GM12878 (cell line): Measurements from ENCODE around the gene ATP4A. TPM values are rescaled to one million over a fixed set of nuclear protein-coding genes. Genes with fewer than 3 reads are reported as not detected.

ENCODE experiments used
- ATAC-seq: fragments of 200-7000 bp; cut with Tn5 transposase; 3 replicates; pipeline ENCODE4 v1.9.1; 2020; ENCODE audit warnings: mild to moderate bottlenecking, moderate library complexity
- BruUV-seq: library from RNA; stranded (reverse); fragments of 400-500 nt; replicated peaks from 2 replicates; lab custom pipeline; 2021; lab: Mats Ljungman, UMichigan
- CTCF ChIA-PET: fragments of 300-600 bp; sonication (Branson Sonifier 250); formaldehyde crosslinking; extraction: SDS; loops from one replicate; lab custom pipeline; 2021; ENCODE audit warnings: inconsistent platforms; lab: Yijun Ruan, JAX
- POLR2A ChIA-PET: fragments of 350-600 bp; formaldehyde crosslinking; extraction: SDS; loops from one replicate; lab custom pipeline; 2021; ENCODE audit warnings: inconsistent platforms; lab: Charles Lee
- RAD21 ChIA-PET: fragments of 300-600 bp; sonication (Branson Sonifier 250); formaldehyde crosslinking; loops from one replicate; lab custom pipeline; 2023; ENCODE audit warnings: antibody characterized with exemption; ENCODE audit not compliant: unreplicated experiment; lab: Charles Lee
- SMC1A ChIA-PET: fragments of 300-600 bp; sonication (Branson Sonifier 250); formaldehyde crosslinking; loops from one replicate; lab custom pipeline; 2023; ENCODE audit not compliant: unreplicated experiment, uncharacterized antibody; lab: Charles Lee
- DNase-seq: peaks from one replicate; pipeline ENCODE4 v3.0.0-alpha.2; 2011; ENCODE audit warnings: low read depth, low spot score
- FAIRE-seq: peaks from 3 replicates; lab custom pipeline; 2011; peaks lifted over from hg19 to GRCh38; lab: Jason Lieb, UNC
- H2AFZ ChIP-seq: 2 replicates; pipeline ENCODE4 v1.6.0; 2011; ENCODE audit warnings: low read depth, low read length, control low read depth; ENCODE audit not compliant: control insufficient read depth
- H3K27ac ChIP-seq: 2 replicates; pipeline ENCODE4 v1.5.1; 2011; ENCODE audit warnings: control low read depth; ENCODE audit not compliant: control insufficient read depth, insufficient read depth
- H3K27me3 ChIP-seq, 2 experiments: replicated peaks in 1 of 2; 2 replicates each; pipeline versions ENCODE4 v1.6.0 to v1.6.1; 2011; ENCODE audit warnings: low read length in 1 of 2; ENCODE audit not compliant: control insufficient read depth in 2 of 2, insufficient read depth in 2 of 2
- H3K36me3 ChIP-seq, 2 experiments: 2 replicates each; pipeline ENCODE4 v1.5.1; 2011; ENCODE audit warnings: low read length in 1 of 2; ENCODE audit not compliant: control insufficient read depth in 2 of 2, insufficient read depth in 2 of 2
- H3K4me1 ChIP-seq: 2 replicates; pipeline ENCODE4 v1.6.1; 2011; ENCODE audit warnings: mild to moderate bottlenecking, low read length, moderate library complexity, mixed read lengths; ENCODE audit not compliant: control insufficient read depth, insufficient read depth
- H3K4me2 ChIP-seq: 2 replicates; pipeline ENCODE4 v1.6.0; 2011; ENCODE audit warnings: control low read depth; ENCODE audit not compliant: control insufficient read depth, insufficient read depth
- H3K4me3 ChIP-seq: fragments of 200-600 bp; sonication (generic); 2 replicates; pipeline ENCODE4 v1.5.1; 2016
- H3K79me2 ChIP-seq: 2 replicates; pipeline ENCODE4 v1.6.0; 2011; ENCODE audit warnings: low read length; ENCODE audit not compliant: control insufficient read depth, insufficient read depth
- H3K9ac ChIP-seq: 2 replicates; pipeline ENCODE4 v1.8.0; 2011; ENCODE audit warnings: low read length, control low read depth, mixed read lengths; ENCODE audit not compliant: control insufficient read depth, insufficient read depth
- H3K9me3 ChIP-seq: replicated peaks from 3 replicates; pipeline ENCODE4 v1.5.1; 2011; ENCODE audit warnings: mild to moderate bottlenecking, low read length; ENCODE audit not compliant: control insufficient read depth, insufficient read depth
- H4K20me1 ChIP-seq: 2 replicates; pipeline ENCODE4 v1.6.0; 2011; ENCODE audit not compliant: control insufficient read depth, insufficient read depth
- ATF7 ChIP-seq: fragments of 450-650 bp; IDR thresholded peaks from 2 replicates; pipeline ENCODE4 v1.6.1; 2016; ENCODE audit warnings: low read depth, mild to moderate bottlenecking
- BHLHE40 ChIP-seq, 2 experiments: fragments of 450-650 bp in 1 of 2; IDR thresholded peaks; 2 replicates each; pipeline ENCODE4 v1.6.1; 2011 to 2017; ENCODE audit warnings: low read depth in 2 of 2, borderline replicate concordance in 1 of 2, improper control_type of control experiment in 1 of 2, low read length in 1 of 2, mild to moderate bottlenecking in 1 of 2
- CBFB ChIP-seq: IDR thresholded peaks from 2 replicates; pipeline ENCODE4 v1.6.1; 2016; ENCODE audit warnings: antibody characterized with exemption, low read depth
- NRF1 ChIP-seq: conservative IDR thresholded peaks from 2 replicates; pipeline ENCODE4 v1.6.1; 2011; ENCODE audit warnings: mild to moderate bottlenecking, low read depth, low read length, improper control_type of control experiment
- PAX5 ChIP-seq: IDR thresholded peaks from 2 replicates; pipeline ENCODE4 v1.6.1; 2011; ENCODE audit warnings: low read depth, low read length, borderline replicate concordance
- POLR2AphosphoS5 ChIP-seq: IDR thresholded peaks from 2 replicates; pipeline ENCODE4 v1.6.1; 2011; ENCODE audit warnings: mild to moderate bottlenecking, low read length, inconsistent platforms
- RB1 ChIP-seq: fragments of 450-650 bp; formaldehyde crosslinking; IDR thresholded peaks from 2 replicates; pipeline ENCODE4 v1.6.1; 2017; ENCODE audit warnings: mild to moderate bottlenecking, borderline replicate concordance
- SMARCA5 ChIP-seq: fragments of 450-650 bp; IDR thresholded peaks from 2 replicates; pipeline ENCODE4 v1.6.1; 2017; ENCODE audit warnings: mild to moderate bottlenecking
- SMC3 ChIP-seq: IDR thresholded peaks from 2 replicates; pipeline ENCODE4 v1.6.1; 2011; ENCODE audit warnings: low read length, improper control_type of control experiment, borderline replicate concordance
- TCF7 ChIP-seq: IDR thresholded peaks from 2 replicates; pipeline ENCODE4 v1.6.1; 2014; ENCODE audit warnings: antibody characterized with exemption, borderline replicate concordance
- ZNF24 ChIP-seq: fragments of 450-650 bp; IDR thresholded peaks from 2 replicates; pipeline ENCODE4 v1.6.1; 2017; ENCODE audit warnings: antibody characterized with exemption, mild to moderate bottlenecking
- ZSCAN29 ChIP-seq: fragments of 450-650 bp; IDR thresholded peaks from 2 replicates; pipeline ENCODE4 v1.6.1; 2017; ENCODE audit warnings: mild to moderate bottlenecking, moderate library complexity
- WGBS: methylation state at CpG from one replicate; pipeline ENCODE4 v1.1.6; 2016; ENCODE audit warnings: low lambda C conversion rate; ENCODE audit not compliant: insufficient replicate concordance, insufficient coverage; ENCODE audit errors: missing lambda C conversion rate; 5-methylcytosine and 5-hydroxymethylcytosine counted together
- in situ Hi-C: fragments of 300-500 bp; cut with MboI; formaldehyde crosslinking; loops from 9 replicates; pipeline ENCODE4 v1.14.3; 2018; ENCODE audit warnings: mixed read lengths
- intact Hi-C: fragments of 100-400 bp; cut with micrococcal nuclease; formaldehyde crosslinking; loops from one replicate; pipeline ENCODE4 v1.14.2; 2022; ENCODE audit not compliant: unreplicated experiment
- polyA plus RNA-seq, 11 experiments: library from polyadenylated mRNA; depleted of rRNA in 4 of 11; unstranded in 6 of 11; stranded (reverse) in 5 of 11; fragments of >200 nt; fragmentation: Nextera tagmentation in 4 of 11; fragmentation: Illumina TruSeq in 1 of 11; extraction: Ambion mirVana in 4 of 11; extraction: Trizol in 1 of 11; gene quantifications; 1 replicate in 1 of 11; 2 replicates in 10 of 11; pipeline versions ENCODE4 v1.2.1 to v1.2.3, GENCODE V29; 2011 to 2016; ENCODE audit warnings: inconsistent platforms in 2 of 11, missing spikeins in 2 of 11, low read depth in 1 of 11
- total RNA-seq, 4 experiments: library from RNA; depleted of rRNA in 3 of 4; stranded (reverse); fragments of >200 nt in 3 of 4; fragmentation: Illumina TruSeq in 1 of 4; extraction: Trizol in 1 of 4; gene quantifications; 2 replicates each; pipeline versions ENCODE4 v1.2.1 to v1.2.3, GENCODE V29; 2013 to 2021

ATP4A gene
- total and polyA plus RNA-seq, 10 of the 15 experiments (the other 5 are each of a cell fraction or from before 2014, with no cell fraction given), result 0.03 to 1.5 (median 0.11) TPM; not detected in 3

GRCh38 chr19:35529241-35530218 lies 33.9 kb downstream of the ATP4A start:
- RAD21 ChIA-PET, result no interaction called here
- no peak for DNase-seq
- 20% methylated on average over 19 of the region's 19 CpGs for WGBS
- H3K9me3 ChIP-seq, result no peaks in the 10 kb centered on the region
- intact Hi-C loops (no loop called here), in situ Hi-C loops (no loop called here)
- no peak for FAIRE-seq
- CTCF ChIA-PET, result interaction anchor here (0.9 to 3.3 kb wide), 3 partner anchors 9 to 19 kb away, joined by 3 to 11 read pairs (median 7); no protein-coding TSS in a partner anchor
- no peak overlapping the region for H3K4me2 ChIP-seq
- no peak overlapping the region for H3K27ac ChIP-seq
- H3K4me1 ChIP-seq, result peaks cover 7% of the 10 kb centered on the region
- no peaks in the 10 kb centered on the region for H3K36me3 ChIP-seq
- H2AFZ ChIP-seq, result no peak overlapping the region
- peaks cover 0 to 13% of the 10 kb centered on the region in 2 experiments; a peak in 3 of 4 replicates for H3K27me3 ChIP-seq
- no peak overlapping the region for H3K4me3 ChIP-seq
- TF ChIP-seq PAX5, result no peak
- POLR2A ChIA-PET, result interaction anchor here (0.5 kb wide), 1 partner anchor 287 kb away, joined by 3 read pairs; no protein-coding TSS in a partner anchor
- ATAC-seq, result no peak
- SMC1A ChIA-PET, result interaction anchor here (1.0 kb wide), 1 partner anchor 21 kb away, joined by 4 read pairs; no protein-coding TSS in a partner anchor
- no TSS peak for BruUV-seq
- H3K9ac ChIP-seq, result no peak overlapping the region
- no peaks in the 10 kb centered on the region for H3K79me2 ChIP-seq
- H4K20me1 ChIP-seq, result no peaks in the 10 kb centered on the region

GRCh38 chr19:35528218-35529038 lies 35.0 kb downstream of the ATP4A start, which contains the start of gene SBSN:
Gene SBSN (minus strand): TSS chr19:35528311. CDS start chr19:35528281, 30 bp downstream.
- CTCF ChIA-PET, result interaction anchor here (0.9 to 3.3 kb wide), 3 partner anchors 8 to 20 kb away, joined by 3 to 11 read pairs (median 7); no protein-coding TSS in a partner anchor
- H3K79me2 ChIP-seq, result no peaks in the 10 kb centered on the region
- 17% methylated on average over 10 of the region's 11 CpGs for WGBS
- TF ChIP-seq ATF7 (no peak), CBFB (no peak), BHLHE40 (IDR thresholded peaks at IDR 0.05; ENCODE audit: borderline replicate concordance in 1 of 2, low read depth in 2 of 2, low read length in 1 of 2) (no peak), SMARCA5 (no peak), TCF7 (no peak), RB1 (no peak), SMC3 (no peak), ZSCAN29 (no peak), NRF1 (no peak), POLR2AphosphoS5 (no peak), ZNF24 (no peak)

More at GRCh38 chr19:35528218-35529038, 35.0 kb downstream of the ATP4A start, which contains the start of gene SBSN:
- H3K9ac ChIP-seq, result no peak within 1 kb of the TSS
- POLR2A ChIA-PET, result no interaction called here
- no peaks in the 10 kb centered on the region for H4K20me1 ChIP-seq
- H3K4me2 ChIP-seq, result no peak within 1 kb of the TSS
- RAD21 ChIA-PET, result no interaction called here
- no peaks in the 10 kb centered on the region for H3K9me3 ChIP-seq
- H2AFZ ChIP-seq, result no peak within 1 kb of the TSS
- no peak within 1 kb of the TSS for H3K4me3 ChIP-seq
- intact Hi-C loops, result no loop called here
- H3K36me3 ChIP-seq, result no peaks in the 10 kb centered on the region
- peaks cover 0 to 13% of the 10 kb centered on the region in 2 experiments; a peak in 3 of 4 replicates for H3K27me3 ChIP-seq
- SMC1A ChIA-PET, result no interaction called here
- DNase-seq (no peak), FAIRE-seq (no peak), ATAC-seq (no peak)
- in situ Hi-C loops, result no loop called here
- peaks cover 2% of the 10 kb centered on the region; the same call in 1 of the 2 replicates for H3K4me1 ChIP-seq
- no TSS peak for BruUV-seq
- no peak within 1 kb of the TSS for H3K27ac ChIP-seq
